GM19468 (cell line): ENCODE data around the gene ODAD2.
"Not testable (repeated sequence)": the region's sequence is repeated elsewhere in the genome, so short reads cannot be mapped to it uniquely, and the experiment has no call there.

Source experiments
- ATAC-seq: cut with Tn5 transposase; IDR thresholded peaks from one replicate; pipeline ENCODE4 v1.9.1; 2021; ENCODE audit warnings: mild to moderate bottlenecking, moderate library complexity, moderate number of reproducible peaks; ENCODE audit not compliant: unreplicated experiment; ENCODE audit errors: extremely low read depth

ODAD2 gene, protein sequence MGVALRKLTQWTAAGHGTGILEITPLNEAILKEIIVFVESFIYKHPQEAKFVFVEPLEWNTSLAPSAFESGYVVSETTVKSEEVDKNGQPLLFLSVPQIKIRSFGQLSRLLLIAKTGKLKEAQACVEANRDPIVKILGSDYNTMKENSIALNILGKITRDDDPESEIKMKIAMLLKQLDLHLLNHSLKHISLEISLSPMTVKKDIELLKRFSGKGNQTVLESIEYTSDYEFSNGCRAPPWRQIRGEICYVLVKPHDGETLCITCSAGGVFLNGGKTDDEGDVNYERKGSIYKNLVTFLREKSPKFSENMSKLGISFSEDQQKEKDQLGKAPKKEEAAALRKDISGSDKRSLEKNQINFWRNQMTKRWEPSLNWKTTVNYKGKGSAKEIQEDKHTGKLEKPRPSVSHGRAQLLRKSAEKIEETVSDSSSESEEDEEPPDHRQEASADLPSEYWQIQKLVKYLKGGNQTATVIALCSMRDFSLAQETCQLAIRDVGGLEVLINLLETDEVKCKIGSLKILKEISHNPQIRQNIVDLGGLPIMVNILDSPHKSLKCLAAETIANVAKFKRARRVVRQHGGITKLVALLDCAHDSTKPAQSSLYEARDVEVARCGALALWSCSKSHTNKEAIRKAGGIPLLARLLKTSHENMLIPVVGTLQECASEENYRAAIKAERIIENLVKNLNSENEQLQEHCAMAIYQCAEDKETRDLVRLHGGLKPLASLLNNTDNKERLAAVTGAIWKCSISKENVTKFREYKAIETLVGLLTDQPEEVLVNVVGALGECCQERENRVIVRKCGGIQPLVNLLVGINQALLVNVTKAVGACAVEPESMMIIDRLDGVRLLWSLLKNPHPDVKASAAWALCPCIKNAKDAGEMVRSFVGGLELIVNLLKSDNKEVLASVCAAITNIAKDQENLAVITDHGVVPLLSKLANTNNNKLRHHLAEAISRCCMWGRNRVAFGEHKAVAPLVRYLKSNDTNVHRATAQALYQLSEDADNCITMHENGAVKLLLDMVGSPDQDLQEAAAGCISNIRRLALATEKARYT

DNA sequence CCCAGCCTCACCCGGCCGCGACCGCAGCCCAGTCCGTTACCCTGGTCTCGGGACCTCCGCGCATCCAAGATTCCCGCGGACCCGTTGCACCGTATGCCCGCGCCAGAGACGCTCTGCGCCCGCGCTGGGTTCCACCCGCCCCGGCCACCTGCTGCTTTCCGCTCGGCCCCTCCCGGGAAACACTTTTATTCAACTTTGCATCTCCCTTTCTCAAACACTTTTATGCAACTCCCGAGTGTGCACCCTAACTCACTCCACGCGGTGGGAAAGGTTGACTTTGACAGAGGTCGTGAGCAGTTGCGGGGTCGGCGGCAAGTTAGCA is at the start of gene ODAD2:
Gene ODAD2 (minus strand): TSS at position 126 of the 322 bp plus-strand sequence. CDS start 3,937 bp downstream, outside the sequence.
- no peak for ATAC-seq

DNA sequence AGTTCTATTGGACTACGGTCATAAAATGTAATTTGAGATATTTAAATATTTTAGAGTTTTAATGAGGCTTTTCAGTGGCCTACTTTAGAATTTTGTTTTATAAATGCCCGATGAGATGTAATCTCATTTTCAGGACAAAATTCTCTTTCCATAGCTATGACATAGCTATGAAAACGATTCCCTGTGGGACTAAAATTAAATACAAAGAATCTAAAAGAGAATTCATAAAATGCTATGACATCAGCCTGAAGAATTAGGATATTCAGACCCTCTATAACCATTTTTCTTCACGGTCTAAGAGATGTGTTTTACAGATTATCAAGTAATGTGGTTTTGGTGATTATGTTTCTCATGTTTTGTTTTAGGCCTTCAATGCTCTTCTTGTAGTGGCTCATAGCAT is 48.2 kb upstream of the ODAD2 start:
- no peak for ATAC-seq

DNA sequence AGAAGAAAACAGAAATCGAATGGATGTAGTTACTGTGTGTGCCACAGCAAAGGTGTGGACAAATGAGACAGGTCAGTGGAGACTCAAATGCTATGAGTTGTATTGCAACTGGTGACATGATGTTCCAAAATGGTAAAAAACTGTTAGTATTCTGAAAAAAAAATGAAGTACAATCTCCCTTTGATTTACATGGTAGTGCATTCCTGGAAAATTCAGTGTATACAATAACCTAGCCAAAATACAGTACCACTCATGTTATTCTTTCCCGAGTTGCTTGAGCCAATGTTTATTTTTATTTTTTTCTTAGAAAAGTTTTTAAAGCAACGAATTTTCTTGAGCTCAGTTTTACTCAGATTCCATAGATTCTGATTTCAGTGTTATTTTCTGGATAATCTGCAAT is 47.7 kb upstream of the ODAD2 start:
- no peak for ATAC-seq

DNA sequence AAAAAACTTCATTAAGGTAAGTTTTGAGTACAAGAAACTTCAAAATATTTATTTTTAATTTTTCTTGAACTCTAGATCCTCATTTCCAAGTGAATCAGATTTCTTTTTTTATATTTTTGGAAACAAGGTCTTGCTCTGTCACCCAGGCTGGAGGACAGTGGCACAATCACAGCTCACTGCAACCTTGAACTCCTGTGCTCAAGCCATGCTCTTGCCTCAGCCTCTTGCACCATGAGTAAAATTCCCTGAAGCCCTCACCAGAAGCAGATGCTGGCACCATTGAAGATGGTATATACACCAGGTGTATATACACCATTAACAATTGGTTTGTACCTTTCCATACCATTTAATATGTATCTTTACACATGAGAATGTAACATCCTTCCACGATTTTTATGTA is 45.1 kb upstream of the ODAD2 start:
- ATAC-seq, result no peak

DNA sequence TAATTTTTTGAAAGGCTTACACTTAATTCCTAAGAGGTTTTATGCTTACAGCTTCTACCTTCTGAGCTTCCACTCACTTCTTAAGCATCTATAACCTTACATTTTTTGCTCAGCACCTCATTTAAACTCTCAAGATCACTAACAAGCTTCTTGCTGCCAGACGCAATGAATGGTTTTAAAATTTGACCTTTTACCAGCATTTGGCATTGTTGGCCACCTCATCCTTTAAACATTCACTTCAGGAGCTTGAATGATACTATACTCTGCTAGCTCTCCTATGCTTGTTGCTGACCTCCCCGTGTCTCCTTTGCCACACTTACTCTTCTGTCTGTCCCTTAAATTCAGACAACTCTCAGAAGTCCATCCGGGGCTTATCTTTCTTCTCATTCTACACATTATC is 37.7 kb upstream of the ODAD2 start:
- ATAC-seq, result no peak

DNA sequence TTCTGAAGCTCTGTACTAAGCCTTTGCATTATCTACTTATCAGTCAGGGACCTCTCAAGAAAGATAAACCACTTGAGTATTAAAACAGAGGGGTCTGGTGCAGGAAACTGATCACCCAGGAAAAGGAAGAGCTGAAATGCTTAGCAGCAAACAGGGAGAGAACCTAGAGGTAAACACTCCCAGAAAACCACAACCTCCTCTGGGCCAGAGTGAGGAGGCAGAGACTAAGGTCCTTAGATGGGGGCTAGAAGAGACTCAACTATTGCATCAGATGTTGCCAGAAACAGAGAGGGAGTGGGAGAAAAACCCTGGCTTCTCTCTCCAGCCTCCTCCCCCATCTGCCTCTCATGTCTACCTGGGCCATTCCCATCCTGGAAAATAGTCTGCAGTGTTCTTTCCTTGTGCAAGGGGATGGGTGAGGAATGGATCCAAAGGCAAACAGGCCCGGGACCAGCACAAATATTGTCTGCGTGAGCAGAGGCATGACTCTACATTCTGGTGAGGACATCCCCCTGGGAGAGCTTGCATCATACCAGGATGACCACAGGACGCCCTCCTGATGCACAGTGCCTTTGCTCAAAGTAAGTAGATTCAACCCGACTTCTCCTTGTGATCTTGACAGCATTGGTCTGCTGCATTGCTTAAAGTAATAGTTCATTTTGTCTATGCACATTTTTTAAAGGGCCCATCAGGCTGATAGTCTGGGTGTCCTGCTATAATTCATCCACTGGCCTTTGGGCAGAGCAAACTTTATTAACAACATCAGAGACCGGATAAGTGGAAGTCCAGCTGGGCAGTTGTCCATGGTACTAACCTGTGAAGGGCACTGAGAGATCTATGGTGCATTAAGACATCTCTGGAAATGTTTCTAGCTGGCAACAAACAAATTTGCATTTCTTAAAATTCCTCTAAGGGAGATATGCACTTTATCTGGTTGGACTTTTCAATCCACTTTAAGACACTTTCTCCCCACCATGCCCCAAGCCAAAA is 22.4 kb upstream of the ODAD2 start:
- ATAC-seq, result no peak

DNA sequence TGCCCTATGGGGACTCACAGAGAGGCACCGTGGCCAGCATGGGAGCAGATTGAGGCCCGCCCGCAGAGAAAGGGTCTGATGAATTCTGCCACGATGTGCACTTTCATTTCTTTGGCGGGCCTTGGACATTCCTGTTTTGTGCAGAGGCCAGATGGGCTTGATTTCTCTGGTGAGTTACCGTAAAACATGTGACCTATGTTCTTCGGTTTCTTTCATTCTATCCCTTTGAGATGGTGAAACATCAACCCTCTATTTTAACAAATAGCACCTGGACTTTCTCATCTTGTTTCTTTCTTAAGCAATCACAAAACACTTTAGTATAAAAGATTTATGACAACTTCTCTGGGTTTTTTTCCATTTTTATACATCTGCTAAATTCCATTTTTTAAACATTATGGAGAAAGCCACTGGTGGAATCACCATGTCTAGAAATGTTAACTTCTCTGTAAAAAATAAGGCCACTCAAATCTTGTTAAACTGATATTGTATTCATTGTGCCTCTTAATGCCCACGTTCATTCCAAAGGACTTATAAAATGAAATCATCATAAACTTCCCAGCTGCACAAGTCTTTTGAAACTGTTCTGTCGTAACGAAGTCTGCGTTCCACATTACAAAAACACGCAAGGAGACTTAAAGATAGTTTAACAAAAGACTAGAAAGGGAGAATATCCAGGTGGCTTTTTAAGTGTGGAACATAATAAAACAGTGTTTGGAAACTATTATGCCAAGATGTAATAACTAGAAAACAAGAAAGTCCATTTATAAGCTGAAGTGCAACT is 21.4 kb upstream of the ODAD2 start:
- no peak for ATAC-seq

DNA sequence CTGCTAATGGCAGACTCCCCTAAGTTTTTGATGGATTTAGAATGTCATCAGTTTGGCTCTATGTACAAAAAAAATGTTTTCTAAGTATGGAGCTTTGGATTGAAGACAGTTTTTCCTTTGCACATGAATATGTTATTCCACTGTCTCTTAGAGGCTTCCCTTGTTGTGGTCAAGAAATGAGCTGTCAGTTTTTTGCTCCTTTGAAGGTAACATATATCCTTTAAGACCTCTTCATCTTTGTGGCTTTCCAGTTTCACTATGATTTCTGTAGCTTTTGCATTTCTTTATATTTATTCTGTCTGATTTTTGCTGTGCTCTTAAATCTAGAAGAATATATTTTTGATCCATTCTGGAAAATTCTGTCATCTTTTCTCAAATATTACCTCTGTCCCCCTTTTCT is 15.8 kb upstream of the ODAD2 start:
- ATAC-seq, result no peak

DNA sequence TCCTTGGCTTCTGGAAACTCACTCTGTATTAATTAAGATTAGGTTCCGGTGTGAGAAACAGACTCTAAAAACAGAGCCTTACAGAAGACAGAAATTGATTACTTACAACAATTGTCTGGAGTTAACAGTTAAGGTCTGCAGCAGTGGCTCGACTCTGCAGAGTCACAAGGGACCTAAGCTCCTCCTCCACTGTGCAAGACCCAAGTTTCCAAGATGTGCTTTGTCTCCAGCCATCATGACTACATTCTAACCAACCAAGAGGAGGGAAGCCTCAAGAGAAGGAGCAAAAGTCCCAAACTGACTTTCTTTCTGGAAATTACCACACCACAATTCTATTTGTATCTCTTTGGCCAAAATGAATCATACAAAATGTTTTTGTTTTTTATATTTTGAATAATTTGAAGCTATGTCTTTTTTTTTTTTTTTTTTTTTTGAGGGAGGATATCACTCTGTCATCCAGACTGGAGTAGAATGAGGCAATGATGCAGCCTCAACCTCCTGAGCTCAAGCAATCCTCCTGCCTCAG is 14.2 kb upstream of the ODAD2 start:
- ATAC-seq, result no peak

DNA sequence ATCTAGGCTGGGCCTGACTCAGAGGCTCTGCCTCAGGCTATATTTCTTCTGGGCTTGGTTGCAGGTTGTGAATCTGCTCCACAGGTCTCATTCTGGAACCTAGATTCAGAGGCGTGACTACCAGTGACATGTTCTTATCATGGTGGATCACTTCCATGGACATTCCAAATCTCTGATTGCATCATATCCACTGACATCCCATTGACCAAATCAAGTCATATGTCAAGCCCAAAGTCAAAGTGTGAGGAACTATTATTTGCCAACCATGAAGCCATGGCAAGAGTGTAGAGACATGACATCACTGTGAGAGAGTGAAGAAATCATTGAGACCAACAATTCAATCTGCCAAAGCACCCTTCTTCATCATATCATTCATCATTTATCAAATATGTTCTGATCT is 11.9 kb upstream of the ODAD2 start:
- no peak for ATAC-seq

DNA sequence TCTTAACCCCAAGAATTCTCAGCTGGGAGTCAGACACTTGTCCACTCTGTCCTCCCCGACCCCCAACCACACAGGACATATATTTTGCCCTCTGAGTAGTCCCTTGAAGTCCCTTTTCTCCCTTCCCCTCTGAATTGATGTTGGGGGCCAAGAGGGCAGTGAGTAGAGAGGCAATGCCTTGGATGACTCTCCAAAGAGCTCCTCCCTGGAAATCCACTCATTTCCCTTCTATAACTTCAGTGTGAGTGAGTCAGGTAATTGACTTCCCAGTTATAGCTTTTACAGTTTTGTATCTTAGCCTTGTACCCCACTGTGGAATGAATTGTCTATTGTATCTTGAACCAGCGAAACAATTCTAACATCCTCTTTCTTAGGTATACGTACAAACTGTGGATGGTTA is 9.2 kb upstream of the ODAD2 start:
- ATAC-seq, result no peak

DNA sequence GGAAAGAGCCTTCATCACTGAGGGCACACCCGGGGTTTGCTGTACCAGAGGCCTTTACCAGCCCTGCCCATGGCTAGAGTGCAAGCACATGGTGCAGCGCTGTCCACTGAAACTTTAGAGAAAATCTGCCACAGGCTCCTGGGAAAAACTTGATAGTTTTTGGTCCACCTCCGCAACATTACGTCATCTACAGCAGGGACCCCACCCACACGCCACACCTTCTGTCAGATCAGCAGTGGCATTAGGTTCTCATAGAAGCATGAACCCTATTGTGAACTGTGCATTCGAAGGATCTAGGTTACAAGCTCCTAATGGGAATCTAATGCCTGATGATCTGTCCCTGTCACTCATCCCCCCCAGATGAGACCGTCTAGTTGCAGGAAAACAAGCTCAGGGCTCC is 2.5 kb upstream of the ODAD2 start:
- ATAC-seq, result no peak

DNA sequence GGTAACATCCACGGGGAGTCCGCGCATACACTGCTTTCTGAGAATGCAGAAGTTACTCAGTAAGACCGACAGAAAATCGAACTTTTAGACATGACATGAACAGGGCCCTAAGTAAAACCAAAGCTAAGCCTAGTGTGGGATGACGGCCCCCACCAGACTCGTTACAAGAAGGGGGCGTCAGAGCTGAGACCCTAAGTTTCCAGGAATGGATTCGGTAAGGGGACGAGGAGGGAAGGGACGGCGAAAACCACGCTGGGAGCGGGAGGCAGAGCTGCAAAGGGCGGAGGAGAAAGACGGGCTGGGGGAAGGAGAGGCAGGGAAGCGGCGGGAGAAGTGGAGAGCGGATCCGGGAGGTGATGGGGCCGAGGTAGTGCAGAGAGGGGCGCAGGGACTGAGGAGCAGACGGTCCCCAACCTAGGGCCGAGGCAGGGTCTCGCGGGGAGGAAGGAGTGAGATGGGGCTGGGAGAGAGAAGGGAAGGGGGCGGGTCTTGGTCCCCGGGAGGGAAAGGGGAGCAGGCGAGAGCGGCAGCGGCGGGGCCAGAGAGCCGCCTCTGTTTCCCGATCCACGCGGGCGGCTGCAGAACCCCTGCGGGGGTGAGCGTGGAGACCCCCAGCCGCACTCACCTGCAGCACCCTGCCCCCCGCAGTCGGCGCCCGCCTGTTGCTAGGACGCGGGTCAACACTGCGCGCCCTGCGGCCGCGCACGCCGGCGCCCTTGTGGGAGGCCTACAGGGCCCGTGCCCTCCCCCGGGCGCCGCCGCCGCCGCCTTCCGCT is 513 bp downstream of the ODAD2 start:
- ATAC-seq, result no peak

DNA sequence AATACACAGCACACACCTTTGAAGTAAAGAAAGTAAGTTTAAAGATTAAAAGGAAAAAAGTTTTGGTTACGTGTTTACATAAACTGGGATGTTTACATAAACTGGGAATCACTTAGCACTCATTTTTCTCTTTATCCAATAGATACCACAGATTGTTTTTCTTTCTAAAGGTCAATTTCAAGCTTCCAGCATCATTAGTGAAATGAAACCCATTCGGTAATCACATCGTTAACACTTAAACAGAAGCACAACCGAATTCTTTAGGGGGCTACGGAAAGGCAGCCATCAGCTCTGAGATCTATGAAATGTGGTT is 1.1 kb downstream of the ODAD2 start:
- no peak for ATAC-seq

DNA sequence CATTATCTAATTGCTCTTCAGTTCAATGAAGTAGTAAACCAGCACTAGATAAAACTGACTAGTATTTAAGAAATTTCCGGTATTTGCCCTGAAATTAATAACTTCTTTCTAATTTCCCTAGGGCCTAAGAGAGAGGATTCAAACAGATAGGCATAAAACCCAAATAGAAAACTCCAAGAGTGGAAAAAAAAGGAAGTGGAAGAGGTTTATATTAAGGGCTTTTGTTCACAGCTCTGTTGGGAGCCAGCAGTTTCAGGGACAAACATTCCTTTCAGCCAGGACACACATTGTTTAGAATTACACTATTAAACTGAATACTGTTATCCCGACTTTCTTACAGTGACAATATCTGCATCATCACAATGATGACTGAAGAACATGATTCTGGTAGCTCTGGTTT is 3.6 kb downstream of the ODAD2 start:
- ATAC-seq, result no peak

DNA sequence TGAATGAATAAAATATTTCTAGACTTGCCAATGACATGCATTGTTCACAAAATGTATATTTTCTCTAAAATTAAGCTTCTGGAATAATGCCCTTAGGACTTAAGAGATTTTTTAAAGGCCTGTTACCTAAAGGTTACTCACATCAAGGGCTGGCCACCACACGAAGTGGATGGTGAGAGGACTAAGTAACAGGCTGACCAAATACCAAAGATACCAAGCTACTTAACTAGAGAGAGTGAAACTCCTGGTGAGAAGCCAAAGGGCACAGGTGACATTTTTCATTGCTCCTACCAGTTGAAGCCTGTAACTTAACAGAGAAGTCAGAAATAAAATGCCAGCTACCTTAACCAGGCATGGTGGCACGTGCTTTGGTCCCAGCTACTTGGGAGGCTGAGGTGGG is 9.5 kb downstream of the ODAD2 start:
- not testable (repeated sequence) for ATAC-seq

DNA sequence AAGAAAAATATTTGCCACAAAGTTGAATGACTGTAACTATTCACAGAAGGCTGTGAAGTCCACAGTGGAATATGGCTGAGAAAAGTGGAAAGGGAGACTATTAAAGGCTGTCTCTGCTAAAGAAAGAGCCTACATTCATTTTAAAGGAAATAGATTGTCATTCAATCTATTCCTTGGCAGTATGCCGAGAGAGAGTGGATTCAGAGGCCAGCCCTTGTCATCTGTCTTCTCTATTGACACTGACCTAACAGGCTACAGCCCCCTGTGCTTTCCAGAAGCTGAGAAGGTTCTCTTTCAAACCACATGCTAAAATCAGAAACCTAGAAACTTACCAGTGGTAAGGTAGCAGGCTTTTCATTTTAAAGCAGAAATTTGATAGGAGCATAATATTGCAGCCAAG is 12.1 kb downstream of the ODAD2 start:
- no peak for ATAC-seq

DNA sequence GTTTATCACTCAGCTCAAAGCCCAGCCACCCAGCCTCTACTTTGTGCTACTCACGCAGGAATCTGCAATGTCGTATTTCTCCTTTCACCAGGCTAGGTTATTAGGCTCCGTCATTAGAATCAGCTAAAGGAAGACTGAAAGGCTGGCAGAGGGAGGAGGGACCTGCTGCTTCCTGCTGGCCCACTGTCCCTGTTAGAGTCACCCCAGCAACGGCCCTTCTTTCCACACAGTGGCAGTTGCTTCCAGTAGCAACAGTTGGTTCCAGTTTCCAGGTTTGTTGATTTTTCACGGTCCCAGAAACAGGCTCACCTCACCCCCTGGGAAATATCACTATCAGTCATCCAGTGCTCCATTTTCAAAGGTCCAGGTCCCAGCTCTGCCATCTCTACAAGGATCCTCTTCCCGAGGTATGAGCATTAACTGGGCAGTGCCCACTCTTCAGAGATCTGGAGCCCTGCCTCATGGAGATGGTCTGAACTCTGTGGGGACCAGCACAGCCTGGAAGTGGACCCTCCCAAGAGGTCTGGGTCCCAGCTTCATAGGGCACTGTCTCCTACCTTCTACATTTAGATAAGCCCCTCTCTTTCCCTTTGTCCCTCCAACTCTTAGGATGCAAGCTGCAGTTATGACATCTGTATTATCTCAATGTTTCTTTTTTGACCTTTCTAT is 15.9 kb downstream of the ODAD2 start:
- no peak for ATAC-seq
